Large intestine (tissue), 3 donors: ENCODE measurements around the gene IPPK. TPM values are rescaled to one million over a fixed set of nuclear protein-coding genes. Genes with fewer than 3 reads are reported as not detected.
"Not testable (repeated sequence)": the region's sequence is repeated elsewhere in the genome, so short reads cannot be mapped to it uniquely, and the experiment has no call there.

Experiments used
- DNase-seq, 2 donors: peaks; one replicate each; pipeline versions ENCODE4 v3.0.0 to v3.0.0-alpha.2; 2013
- H3K27ac ChIP-seq: one replicate; pipeline ENCODE4 v1.5.1; 2013; ENCODE audit warnings: low read length
- H3K27me3 ChIP-seq: 2 replicates; pipeline ENCODE4 v1.6.1; 2013; ENCODE audit warnings: low read length; ENCODE audit not compliant: control insufficient read depth, insufficient read depth
- H3K36me3 ChIP-seq: 2 replicates; pipeline ENCODE4 v1.6.1; 2013; ENCODE audit warnings: low read length; ENCODE audit not compliant: control insufficient read depth, insufficient read depth
- H3K4me1 ChIP-seq: one replicate; pipeline ENCODE4 v1.6.1; 2013; ENCODE audit warnings: low read length; ENCODE audit not compliant: control insufficient read depth, insufficient read depth
- H3K4me3 ChIP-seq: one replicate; pipeline ENCODE4 v1.5.1; 2013; ENCODE audit warnings: low read length
- H3K9me3 ChIP-seq: one replicate; pipeline ENCODE4 v1.6.1; 2013; ENCODE audit warnings: mild to moderate bottlenecking, low read depth, low read length, moderate library complexity; ENCODE audit not compliant: control insufficient read depth
- WGBS: methylation state at CpG from one replicate; pipeline ENCODE4 v1.1.5; 2013; ENCODE audit warnings: low lambda C conversion rate; ENCODE audit not compliant: insufficient coverage; 5-methylcytosine and 5-hydroxymethylcytosine counted together
- polyA plus RNA-seq: library from polyadenylated mRNA; unstranded; fragments of 120-200 nt; gene quantifications from one replicate; pipeline ENCODE4 v1.2.1, GENCODE V29; 2013

The IPPK gene
- polyA plus RNA-seq, 1 donor: 7.9 TPM

- Histone ChIP-seq H3K36me3 (no peaks in the 10 kb centered on the region), H3K4me1 (no peaks in the 10 kb centered on the region), H3K27me3 (no peaks in the 10 kb centered on the region), H3K4me3 (no peak overlapping the region), H3K9me3 (no peaks in the 10 kb centered on the region), H3K27ac (no peak overlapping the region)
- 80% methylated on average over 1 of the region's 2 CpGs for WGBS
- DNase-seq: no peak
Observed at GRCh38 chr9:92598382-92598781, 71.5 kb downstream of the IPPK start.

- Histone ChIP-seq H3K4me3 (no peak overlapping the region), H3K4me1 (no peaks in the 10 kb centered on the region), H3K36me3 (no peaks in the 10 kb centered on the region), H3K27ac (no peak overlapping the region), H3K9me3 (no peaks in the 10 kb centered on the region), H3K27me3 (no peaks in the 10 kb centered on the region)
- DNase-seq: no peak
- WGBS: no CpG with 5 or more reads among the region's 1 CpG
Observed at GRCh38 chr9:92595930-92596329, 74.0 kb downstream of the IPPK start.

- H3K27me3 ChIP-seq, H3K9me3 ChIP-seq, H3K36me3 ChIP-seq, H3K4me3 ChIP-seq, DNase-seq, H3K27ac ChIP-seq, H3K4me1 ChIP-seq: not testable (repeated sequence)
- no CpG with 5 or more reads among the region's 1 CpG for WGBS
Observed at GRCh38 chr9:92595075-92595474, 74.9 kb downstream of the IPPK start.

- Histone ChIP-seq H3K36me3 (no peaks in the 10 kb centered on the region), H3K9me3 (no peaks in the 10 kb centered on the region), H3K4me3 (no peak overlapping the region), H3K4me1 (peaks cover 2% of the 10 kb centered on the region), H3K27me3 (no peaks in the 10 kb centered on the region), H3K27ac (no peak overlapping the region)
- no peak for DNase-seq
- WGBS: 50% methylated on average over 2 of the region's 7 CpGs
Observed at GRCh38 chr9:92592946-92593861, 76.7 kb downstream of the IPPK start.

- Histone ChIP-seq H3K36me3 (no peaks in the 10 kb centered on the region), H3K9me3 (no peaks in the 10 kb centered on the region), H3K27ac (no peak overlapping the region), H3K4me1 (peaks cover 2% of the 10 kb centered on the region), H3K4me3 (no peak overlapping the region), H3K27me3 (no peaks in the 10 kb centered on the region)
- no CpG with 5 or more reads among the region's 1 CpG for WGBS
- no peak for DNase-seq
Observed at GRCh38 chr9:92592537-92592936, 77.4 kb downstream of the IPPK start.

- DNase-seq: peak; percentile 23 to 37
- Histone ChIP-seq H3K4me1 (peaks cover 2% of the 10 kb centered on the region), H3K27me3 (no peaks in the 10 kb centered on the region), H3K36me3 (no peaks in the 10 kb centered on the region), H3K9me3 (no peaks in the 10 kb centered on the region), H3K27ac (peak overlapping the region; percentile 29), H3K4me3 (no peak overlapping the region)
- WGBS: no CpG with 5 or more reads among the region's 3 CpGs
Observed at GRCh38 chr9:92590377-92590776, 79.6 kb downstream of the IPPK start.

- no peak for DNase-seq
- H3K4me3 ChIP-seq: no peak overlapping the region
- H3K27ac ChIP-seq: peak overlapping the region; percentile 29
- 80% methylated on average over 1 of the region's 1 CpG for WGBS
- no peaks in the 10 kb centered on the region for H3K9me3 ChIP-seq
- H3K36me3 ChIP-seq: no peaks in the 10 kb centered on the region
- no peaks in the 10 kb centered on the region for H3K27me3 ChIP-seq
- peaks cover 2% of the 10 kb centered on the region for H3K4me1 ChIP-seq
Observed at GRCh38 chr9:92589923-92590322, 80.0 kb downstream of the IPPK start.

GRCh38 chr9:92576175-92576574 lies 93.8 kb downstream of the IPPK start:
- no peak overlapping the region for H3K4me3 ChIP-seq
- WGBS: 67% methylated on average over 1 of the region's 1 CpG
- no peaks in the 10 kb centered on the region for H3K36me3 ChIP-seq
- no peak for DNase-seq
- H3K27ac ChIP-seq: no peak overlapping the region
- no peaks in the 10 kb centered on the region for H3K4me1 ChIP-seq
- H3K27me3 ChIP-seq: no peaks in the 10 kb centered on the region
- peaks cover 3% of the 10 kb centered on the region for H3K9me3 ChIP-seq

GRCh38 chr9:92573612-92574011 lies 96.3 kb downstream of the IPPK start:
- H3K4me1 ChIP-seq, DNase-seq, H3K9me3 ChIP-seq, H3K36me3 ChIP-seq, H3K4me3 ChIP-seq, H3K27ac ChIP-seq, H3K27me3 ChIP-seq: not testable (repeated sequence)
- no CpG with 5 or more reads among the region's 14 CpGs for WGBS

- WGBS: no CpG with 5 or more reads among the region's 2 CpGs
- not testable (repeated sequence) for DNase-seq, H3K27me3 ChIP-seq, H3K4me1 ChIP-seq, H3K36me3 ChIP-seq, H3K27ac ChIP-seq, H3K4me3 ChIP-seq, H3K9me3 ChIP-seq
Observed at GRCh38 chr9:92571871-92572270, 98.1 kb downstream of the IPPK start.

GRCh38 chr9:92564982-92565381 lies 104.9 kb downstream of the IPPK start:
- WGBS: no CpG with 5 or more reads among the region's 2 CpGs
- Histone ChIP-seq H3K4me1 (no peaks in the 10 kb centered on the region), H3K4me3 (no peak overlapping the region), H3K36me3 (no peaks in the 10 kb centered on the region), H3K27me3 (no peaks in the 10 kb centered on the region), H3K9me3 (no peaks in the 10 kb centered on the region), H3K27ac (no peak overlapping the region)
- no peak for DNase-seq
